HG03521 (cell line): ENCODE measurements around the gene RBMX.
"Not testable (repeated sequence)": the region's sequence is repeated elsewhere in the genome, so short reads cannot be mapped to it uniquely, and the experiment has no call there.

Experiments
- ATAC-seq: cut with Tn5 transposase; IDR thresholded peaks from one replicate; pipeline ENCODE4 v1.9.1; 2021; ENCODE audit warnings: mild to moderate bottlenecking, moderate library complexity; ENCODE audit not compliant: unreplicated experiment

RBMX gene

GRCh38 chrX:136880452-136881013 lies at the start of gene RBMX:
Gene RBMX, minus strand, starts transcription at chrX:136880725. Its CDS starts 1,298 bp downstream, at chrX:136879427.
- ATAC-seq: peak; percentile 96

GRCh38 chrX:136921438-136921837 lies 40.9 kb upstream of the RBMX start:
- ATAC-seq: not testable (repeated sequence)

GRCh38 chrX:136920001-136920400 lies 39.5 kb upstream of the RBMX start:
- ATAC-seq: no peak

- no peak for ATAC-seq
Measured at GRCh38 chrX:136916827-136917226, 36.3 kb upstream of the RBMX start.

GRCh38 chrX:136911661-136912060 lies 31.1 kb upstream of the RBMX start:
- ATAC-seq: not testable (repeated sequence)

GRCh38 chrX:136911253-136911652 lies 30.7 kb upstream of the RBMX start:
- no peak for ATAC-seq

- ATAC-seq: no peak
Measured at GRCh38 chrX:136910565-136911035, 30.1 kb upstream of the RBMX start.

GRCh38 chrX:136909706-136910564 lies 29.4 kb upstream of the RBMX start:
- ATAC-seq: peak; percentile 46

GRCh38 chrX:136909119-136909705 lies 28.7 kb upstream of the RBMX start:
- ATAC-seq: peak; percentile 75

- no peak for ATAC-seq
Measured at GRCh38 chrX:136907621-136908020, 27.1 kb upstream of the RBMX start.

- ATAC-seq: no peak
Measured at GRCh38 chrX:136906921-136907510, 26.5 kb upstream of the RBMX start.

- ATAC-seq: not testable (repeated sequence)
Measured at GRCh38 chrX:136904067-136904466, 23.5 kb upstream of the RBMX start.

- ATAC-seq: not testable (repeated sequence)
Measured at GRCh38 chrX:136900071-136900470, 19.5 kb upstream of the RBMX start.

GRCh38 chrX:136899221-136899620 lies 18.7 kb upstream of the RBMX start:
- ATAC-seq: no peak

GRCh38 chrX:136898752-136899151 lies 18.2 kb upstream of the RBMX start:
- ATAC-seq: not testable (repeated sequence)

GRCh38 chrX:136896121-136896914 lies 15.8 kb upstream of the RBMX start:
- ATAC-seq: no peak

GRCh38 chrX:136892412-136892811 lies 11.9 kb upstream of the RBMX start:
- no peak for ATAC-seq

GRCh38 chrX:136890596-136890995 lies 10.1 kb upstream of the RBMX start:
- not testable (repeated sequence) for ATAC-seq

- ATAC-seq: no peak
Measured at GRCh38 chrX:136889269-136889668, 8.7 kb upstream of the RBMX start.

- peak; percentile 19 for ATAC-seq
Measured at GRCh38 chrX:136880003-136880451, 498 bp downstream of the RBMX start.
